Kidney epithelial cell (primary cell): ENCODE data around the gene SNRPA1. TPM values are rescaled to one million over a fixed set of nuclear protein-coding genes. Genes with fewer than 3 reads are reported as not detected.

Experiments used
- DNase-seq: peaks from one replicate; pipeline ENCODE4 v3.0.0-alpha.2; 2010; ENCODE audit warnings: low read depth
- H3K27me3 ChIP-seq: 2 replicates; pipeline ENCODE4 v1.6.0; 2011; ENCODE audit warnings: low read length; ENCODE audit not compliant: control insufficient read depth, insufficient read depth
- H3K36me3 ChIP-seq: 2 replicates; pipeline ENCODE4 v1.5.1; 2011; ENCODE audit warnings: low read length; ENCODE audit not compliant: control insufficient read depth, insufficient read depth
- H3K4me3 ChIP-seq: 2 replicates; pipeline ENCODE4 v1.5.1; 2011; ENCODE audit warnings: low read depth, mild to moderate bottlenecking, control low read depth, low read length
- CTCF ChIP-seq: IDR thresholded peaks from 2 replicates; pipeline ENCODE4 v1.5.1; 2011; ENCODE audit warnings: mild to moderate bottlenecking, moderate library complexity, low read length, control low read depth, inconsistent platforms; ENCODE audit not compliant: insufficient read depth, poor library complexity, severe bottlenecking
- total RNA-seq: library from RNA; depleted of rRNA; stranded (reverse); fragments of >200 nt; gene quantifications from 2 replicates; pipeline ENCODE4 v1.2.3, GENCODE V29; 2015

The SNRPA1 gene
- total RNA-seq, 1 donor from 2014 or later: 39.8 TPM

- DNase-seq: no peak
- TF ChIP-seq CTCF: no peak
- Histone ChIP-seq H3K27me3 (no peaks in the 10 kb centered on the region), H3K36me3 (peaks cover 3% of the 10 kb centered on the region), H3K4me3 (no peak overlapping the region)
These were observed 22.5 kb downstream of the SNRPA1 start for GRCh38 chr15:101272584-101272983.

GRCh38 chr15:101269479-101270223, 25.4 kb downstream of the SNRPA1 start:
- Histone ChIP-seq H3K27me3 (no peaks in the 10 kb centered on the region), H3K36me3 (peaks cover 3% of the 10 kb centered on the region), H3K4me3 (no peak overlapping the region)
- no peak for DNase-seq
- peak; percentile 32 for TF ChIP-seq CTCF

GRCh38 chr15:101267320-101268104, 27.5 kb downstream of the SNRPA1 start:
- no peak overlapping the region for H3K4me3 ChIP-seq
- no peak for TF ChIP-seq CTCF
- DNase-seq: no peak
- peaks cover 1% of the 10 kb centered on the region for H3K36me3 ChIP-seq
- no peaks in the 10 kb centered on the region for H3K27me3 ChIP-seq

GRCh38 chr15:101266787-101267186, 28.3 kb downstream of the SNRPA1 start:
- no peaks in the 10 kb centered on the region for H3K27me3 ChIP-seq
- H3K4me3 ChIP-seq: no peak overlapping the region
- TF ChIP-seq CTCF: no peak
- no peak for DNase-seq
- H3K36me3 ChIP-seq: peaks cover 1% of the 10 kb centered on the region

GRCh38 chr15:101266034-101266433, 29.0 kb downstream of the SNRPA1 start:
- no peaks in the 10 kb centered on the region for H3K36me3 ChIP-seq
- no peak for DNase-seq
- TF ChIP-seq CTCF: no peak
- H3K27me3 ChIP-seq: no peaks in the 10 kb centered on the region
- H3K4me3 ChIP-seq: no peak overlapping the region
